MM.1S (cell line): ENCODE results near the gene MAPK11.

ENCODE experiments used
- DNase-seq: peaks from one replicate; pipeline ENCODE4 v3.0.0-alpha.2; 2015
- H2AFZ ChIP-seq: fragments of 300-600 bp; sonication (generic); 2 replicates; pipeline ENCODE4 v1.6.0; 2016; ENCODE audit warnings: antibody characterized with exemption, low read length
- H3F3A ChIP-seq: fragments of 300-600 bp; sonication (generic); 2 replicates; pipeline ENCODE4 v1.6.1; 2016; ENCODE audit warnings: mild to moderate bottlenecking, antibody characterized with exemption, low read length, moderate library complexity, mixed read lengths; ENCODE audit not compliant: insufficient read depth
- H3K27ac ChIP-seq: fragments of 300-600 bp; sonication (generic); 2 replicates; pipeline ENCODE4 v1.5.1; 2016; ENCODE audit warnings: mild to moderate bottlenecking, low read length
- H3K27me3 ChIP-seq: fragments of 300-600 bp; sonication (generic); replicated peaks from 2 replicates; pipeline ENCODE4 v1.6.0; 2016; ENCODE audit warnings: low read length; ENCODE audit not compliant: insufficient read depth
- H3K36me3 ChIP-seq: fragments of 300-600 bp; sonication (generic); replicated peaks from 2 replicates; pipeline ENCODE4 v1.6.1; 2016; ENCODE audit warnings: mild to moderate bottlenecking, low read length, mixed read lengths; ENCODE audit not compliant: insufficient read depth
- H3K4me1 ChIP-seq: fragments of 300-600 bp; sonication (generic); 2 replicates; pipeline ENCODE4 v1.6.1; 2016; ENCODE audit warnings: low read length, mixed read lengths
- H3K4me2 ChIP-seq: fragments of 300-600 bp; sonication (generic); 2 replicates; pipeline ENCODE4 v1.6.0; 2016; ENCODE audit warnings: low read depth, low read length
- H3K4me3 ChIP-seq: fragments of 300-600 bp; sonication (generic); 2 replicates; pipeline ENCODE4 v1.5.1; 2016; ENCODE audit warnings: low read length, mixed read lengths
- H3K79me2 ChIP-seq: fragments of 300-600 bp; sonication (generic); 2 replicates; pipeline ENCODE4 v1.6.1; 2016; ENCODE audit warnings: mixed run types, low read length, mixed read lengths
- H3K9ac ChIP-seq: fragments of 300-600 bp; sonication (generic); 2 replicates; pipeline ENCODE4 v1.6.1; 2016; ENCODE audit warnings: low read length, mixed read lengths
- H3K9me2 ChIP-seq: fragments of 300-600 bp; sonication (generic); replicated peaks from 2 replicates; pipeline ENCODE4 v1.6.1; 2016; ENCODE audit warnings: mild to moderate bottlenecking, low read length, mixed read lengths; ENCODE audit not compliant: insufficient read depth
- H3K9me3 ChIP-seq: fragments of 300-600 bp; sonication (generic); replicated peaks from 2 replicates; pipeline ENCODE4 v1.6.1; 2016; ENCODE audit warnings: mild to moderate bottlenecking, low read length, mixed read lengths; ENCODE audit not compliant: insufficient read depth
- H4K20me1 ChIP-seq: fragments of 300-600 bp; sonication (generic); 2 replicates; pipeline ENCODE4 v1.6.1; 2016; ENCODE audit warnings: mild to moderate bottlenecking, low read length, moderate library complexity, mixed read lengths; ENCODE audit not compliant: insufficient read depth
- EZH2 ChIP-seq: fragments of 300-600 bp; sonication (generic); optimal IDR thresholded peaks from 2 replicates; pipeline ENCODE3; 2017; ENCODE audit warnings: low read depth, mild to moderate bottlenecking, antibody characterized with exemption, low read length, mixed read lengths
- EZH2phosphoT487 ChIP-seq: fragments of 300-600 bp; sonication (generic); IDR thresholded peaks from 2 replicates; pipeline ENCODE4 v1.6.1; 2018; ENCODE audit warnings: antibody characterized with exemption, low read length
- TF ChIP-seq, protein P1 (sequence below): fragments of 300-600 bp; sonication (generic); IDR thresholded peaks from 2 replicates; pipeline ENCODE4 v1.5.1; 2016; ENCODE audit warnings: antibody characterized with exemption, low read length, mixed read lengths

Gene MAPK11

DNA sequence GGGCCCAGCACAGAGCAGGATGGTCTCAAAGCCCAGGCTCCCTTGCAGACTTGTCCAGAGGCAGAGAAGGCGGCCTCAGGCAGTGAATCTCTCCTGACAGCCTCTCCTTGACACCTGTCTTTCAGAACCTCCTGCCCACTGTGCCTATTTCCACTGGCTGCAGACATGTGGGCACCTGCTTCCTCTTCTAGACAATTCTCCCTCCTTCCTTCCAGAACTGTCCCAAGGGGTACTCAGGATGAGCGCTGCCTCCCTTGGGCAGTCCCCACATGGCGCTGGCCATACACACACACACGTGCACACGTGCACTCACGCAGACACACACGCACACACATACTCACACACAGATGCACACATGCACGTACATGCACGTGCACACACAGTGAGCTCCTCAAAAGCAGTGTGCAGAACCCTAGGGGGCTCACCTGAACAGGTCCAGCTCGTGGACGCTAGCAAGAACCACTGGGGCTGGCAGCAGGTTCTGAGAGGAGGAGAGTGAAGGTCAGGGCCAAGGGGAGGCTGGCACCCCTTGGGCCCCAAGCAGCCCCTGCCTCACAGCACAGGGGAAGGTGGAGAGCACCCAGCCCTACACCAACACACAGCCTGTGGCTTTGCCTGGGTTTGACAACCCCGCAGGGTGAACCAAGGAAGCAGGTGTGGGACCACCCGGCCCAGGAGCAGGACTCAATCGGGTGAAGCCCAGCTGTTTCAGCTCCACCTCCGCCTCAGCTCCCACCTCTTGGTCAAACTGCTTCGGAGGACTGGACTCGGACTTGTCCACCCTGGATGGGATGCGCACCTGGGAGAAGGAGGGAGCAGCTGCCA is 45.3 kb upstream of the MAPK11 start:
- Histone ChIP-seq H3K4me1 (peaks cover 15% of the 10 kb centered on the region), H3K36me3 (no peaks in the 10 kb centered on the region), H2AFZ (0 out of 2 replicates have a peak overlapping the region, but pooled peaks have one; percentile 55), H4K20me1 (no peaks in the 10 kb centered on the region), H3K9ac (peak overlapping the region; percentile 77; the same call in 1 of the 2 replicates), H3K4me2 (peak overlapping the region; percentile 98), H3F3A (peaks cover 11% of the 10 kb centered on the region), H3K27me3 (no peaks in the 10 kb centered on the region), H3K9me2 (no peaks in the 10 kb centered on the region), H3K27ac (peak overlapping the region; percentile 87), H3K79me2 (peaks cover 11% of the 10 kb centered on the region), H3K9me3 (no peaks in the 10 kb centered on the region), H3K4me3 (peak overlapping the region; percentile 72)
- TF ChIP-seq EZH2 = no peak
- no peak for TF ChIP-seq EZH2phosphoT487
- TF ChIP-seq, protein P1, sequence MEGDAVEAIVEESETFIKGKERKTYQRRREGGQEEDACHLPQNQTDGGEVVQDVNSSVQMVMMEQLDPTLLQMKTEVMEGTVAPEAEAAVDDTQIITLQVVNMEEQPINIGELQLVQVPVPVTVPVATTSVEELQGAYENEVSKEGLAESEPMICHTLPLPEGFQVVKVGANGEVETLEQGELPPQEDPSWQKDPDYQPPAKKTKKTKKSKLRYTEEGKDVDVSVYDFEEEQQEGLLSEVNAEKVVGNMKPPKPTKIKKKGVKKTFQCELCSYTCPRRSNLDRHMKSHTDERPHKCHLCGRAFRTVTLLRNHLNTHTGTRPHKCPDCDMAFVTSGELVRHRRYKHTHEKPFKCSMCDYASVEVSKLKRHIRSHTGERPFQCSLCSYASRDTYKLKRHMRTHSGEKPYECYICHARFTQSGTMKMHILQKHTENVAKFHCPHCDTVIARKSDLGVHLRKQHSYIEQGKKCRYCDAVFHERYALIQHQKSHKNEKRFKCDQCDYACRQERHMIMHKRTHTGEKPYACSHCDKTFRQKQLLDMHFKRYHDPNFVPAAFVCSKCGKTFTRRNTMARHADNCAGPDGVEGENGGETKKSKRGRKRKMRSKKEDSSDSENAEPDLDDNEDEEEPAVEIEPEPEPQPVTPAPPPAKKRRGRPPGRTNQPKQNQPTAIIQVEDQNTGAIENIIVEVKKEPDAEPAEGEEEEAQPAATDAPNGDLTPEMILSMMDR = no peak
- peak; percentile 40 for DNase-seq

DNA sequence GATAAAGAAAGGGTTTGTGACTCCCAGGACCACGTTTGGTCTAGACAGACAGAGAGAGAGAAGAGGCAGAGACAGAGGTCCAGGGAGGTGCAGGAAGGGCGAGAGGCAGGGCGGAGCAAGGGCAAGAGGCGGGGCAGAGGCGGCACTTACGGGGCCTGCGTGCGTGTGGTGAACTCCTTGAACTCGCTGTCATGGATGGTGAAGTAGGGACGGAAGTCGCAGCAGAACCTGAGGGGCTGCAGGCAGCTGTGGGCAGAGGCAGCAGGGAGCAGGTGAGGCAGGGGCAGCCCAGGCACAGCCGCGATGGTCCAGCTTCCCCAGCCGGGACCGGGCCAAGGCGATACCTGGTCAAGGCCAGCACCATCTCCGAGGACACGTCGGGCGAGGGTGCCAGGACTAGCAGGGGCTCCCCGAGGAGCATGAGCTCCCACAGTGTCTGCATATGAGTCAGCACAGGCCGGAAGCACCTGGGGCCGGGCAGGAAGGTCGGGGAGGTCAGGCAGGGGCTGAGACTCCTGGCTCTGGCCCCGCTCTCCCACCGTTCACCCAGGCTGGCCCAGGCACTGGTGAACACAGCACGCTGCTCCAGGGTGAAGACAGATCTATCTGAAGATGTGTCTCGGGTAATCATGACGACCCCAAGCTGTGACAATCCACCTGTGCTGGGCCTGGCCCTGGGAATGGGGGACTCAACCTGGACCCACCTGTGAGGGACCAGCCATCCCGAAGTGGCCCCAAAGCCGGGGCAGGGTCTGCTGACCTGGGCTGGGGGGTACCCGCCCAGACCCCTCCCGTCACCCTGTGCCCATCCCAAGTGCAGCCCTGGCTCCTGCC is 44.5 kb upstream of the MAPK11 start:
- Histone ChIP-seq H2AFZ (peak overlapping the region; percentile 55), H3K79me2 (peaks cover 11% of the 10 kb centered on the region), H3K27me3 (no peaks in the 10 kb centered on the region), H3K9me3 (no peaks in the 10 kb centered on the region), H3K27ac (peak overlapping the region; percentile 87), H3K9me2 (no peaks in the 10 kb centered on the region), H3K36me3 (no peaks in the 10 kb centered on the region), H3K4me3 (peak overlapping the region; percentile 72), H3K9ac (peak overlapping the region; percentile 77), H3F3A (peaks cover 11% of the 10 kb centered on the region), H3K4me1 (peaks cover 13% of the 10 kb centered on the region), H4K20me1 (no peaks in the 10 kb centered on the region), H3K4me2 (peak overlapping the region; percentile 98)
- TF ChIP-seq EZH2 (no peak), EZH2phosphoT487 (no peak)
- TF ChIP-seq, protein P1 = no peak
- DNase-seq = peak; percentile 92

DNA sequence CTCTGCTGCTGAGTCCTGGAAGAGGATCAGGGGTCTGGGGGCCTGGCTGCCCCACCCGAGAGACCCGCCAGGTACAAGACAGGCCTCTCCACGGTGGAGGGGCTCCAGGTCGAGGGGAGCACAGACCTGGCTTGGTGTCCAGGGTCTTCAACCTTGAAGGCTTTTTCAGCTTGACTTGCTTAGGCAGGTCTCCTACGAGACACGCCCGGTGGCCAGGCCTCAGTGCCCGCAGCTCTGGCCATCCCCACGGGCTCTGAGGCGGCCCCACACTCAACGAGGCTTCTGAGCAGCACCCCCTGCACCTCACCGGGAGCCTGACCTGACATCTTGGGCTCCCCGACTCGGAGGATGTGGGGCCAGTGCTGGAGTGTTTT is 43.9 kb upstream of the MAPK11 start:
- no peaks in the 10 kb centered on the region for H3K36me3 ChIP-seq
- H3K9ac ChIP-seq = peak overlapping the region; percentile 77
- H3K9me3 ChIP-seq = no peaks in the 10 kb centered on the region
- H3K27ac ChIP-seq = peak overlapping the region; percentile 87; the same call in 1 of the 2 replicates
- no peak for DNase-seq
- peak overlapping the region; percentile 98 for H3K4me2 ChIP-seq
- TF ChIP-seq, protein P1 = no peak
- TF ChIP-seq EZH2phosphoT487 = no peak
- no peak for TF ChIP-seq EZH2
- no peaks in the 10 kb centered on the region for H3K27me3 ChIP-seq
- H3F3A ChIP-seq = peaks cover 11% of the 10 kb centered on the region
- peaks cover 11% of the 10 kb centered on the region for H3K79me2 ChIP-seq
- no peaks in the 10 kb centered on the region for H4K20me1 ChIP-seq
- H3K4me3 ChIP-seq = peak overlapping the region; percentile 72
- peak overlapping the region; percentile 55 for H2AFZ ChIP-seq
- no peaks in the 10 kb centered on the region for H3K9me2 ChIP-seq
- H3K4me1 ChIP-seq = peaks cover 16% of the 10 kb centered on the region
